Endothelial cell (in vitro differentiated cells): ENCODE data around the gene SLTM. TPM values are rescaled to one million over a fixed set of nuclear protein-coding genes. Genes with fewer than 3 reads are reported as not detected.

Experiments
- DNase-seq: peaks from one replicate; pipeline ENCODE4 v3.0.0; 2021; ENCODE audit warnings: low spot score
- H3K27ac Mint-ChIP-seq: one replicate; pipeline ENCODE4 v1.8.0; 2021; ENCODE audit warnings: mixed read lengths, inconsistent platforms; ENCODE audit not compliant: unreplicated experiment
- H3K27me3 Mint-ChIP-seq: one replicate; pipeline ENCODE4 v1.8.0; 2021; ENCODE audit warnings: mild to moderate bottlenecking, moderate library complexity, mixed read lengths, inconsistent platforms; ENCODE audit not compliant: unreplicated experiment
- H3K36me3 Mint-ChIP-seq: one replicate; pipeline ENCODE4 v1.8.0; 2021; ENCODE audit warnings: mild to moderate bottlenecking, low read depth, mixed read lengths, inconsistent platforms; ENCODE audit not compliant: unreplicated experiment
- H3K4me1 Mint-ChIP-seq: one replicate; pipeline ENCODE4 v1.8.0; 2021; ENCODE audit warnings: mild to moderate bottlenecking, mixed read lengths, inconsistent platforms; ENCODE audit not compliant: unreplicated experiment
- H3K4me3 Mint-ChIP-seq: one replicate; pipeline ENCODE4 v1.8.0; 2021; ENCODE audit warnings: mild to moderate bottlenecking, mixed read lengths, inconsistent platforms; ENCODE audit not compliant: unreplicated experiment
- H3K9me3 Mint-ChIP-seq: one replicate; pipeline ENCODE4 v1.8.0; 2021; ENCODE audit warnings: mixed read lengths, inconsistent platforms; ENCODE audit not compliant: unreplicated experiment
- total RNA-seq: library from RNA; stranded (reverse); fragmentation: NEBNext Ultra II Directional; extraction: Animal tissue kit (Norgen Biotek cat#: 25700); gene quantifications from one replicate; pipeline ENCODE4 v1.2.1, GENCODE V29; 2021; ENCODE audit not compliant: unreplicated experiment
- TF ChIP-seq, protein P1 (sequence below): fragments of 200-600 bp; sonication (generic); IDR thresholded peaks from one replicate; pipeline ENCODE4 v1.5.0; 2021; ENCODE audit warnings: antibody characterized with exemption; ENCODE audit not compliant: unreplicated experiment

SLTM gene
- total RNA-seq, 1 donor from 2014 or later: 71.9 TPM

DNA sequence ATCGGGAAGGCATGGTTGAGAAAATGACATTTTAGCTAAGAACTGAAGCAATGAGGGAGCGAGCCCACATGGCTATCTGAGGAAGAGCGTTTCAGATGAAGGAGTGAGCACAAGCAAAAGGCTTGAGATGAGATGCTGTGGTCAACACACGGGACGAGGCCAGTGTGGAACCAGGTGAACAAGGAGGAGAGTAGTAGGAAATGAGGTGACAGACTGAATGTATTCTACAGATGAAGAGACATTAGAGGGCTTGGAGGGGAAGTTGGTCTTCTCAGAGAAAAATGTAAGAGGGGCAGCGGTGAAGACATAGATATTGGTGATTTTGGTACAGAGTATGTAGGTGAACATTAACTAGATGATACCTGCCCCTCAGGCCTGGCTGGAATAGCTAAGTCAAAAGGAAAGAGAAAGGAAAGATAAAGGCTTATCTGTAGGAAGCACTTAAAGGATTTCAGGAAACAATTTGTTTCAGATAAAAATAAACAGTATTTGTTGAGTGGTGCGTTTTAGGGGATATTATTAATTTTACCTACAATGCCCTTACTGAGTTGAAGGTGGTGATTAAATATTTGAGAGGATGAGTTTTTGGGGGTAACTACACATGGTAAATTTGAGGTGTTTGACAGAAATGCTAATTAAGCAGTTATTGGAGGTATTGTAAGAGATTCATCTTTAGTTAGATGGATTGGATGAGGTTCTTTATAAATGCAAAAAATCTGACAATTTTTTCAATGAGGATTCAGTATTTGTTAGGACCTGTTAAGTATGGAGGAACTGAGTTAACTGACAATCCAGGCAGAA is 57.0 kb downstream of the SLTM start:
- H3K4me1 Mint-ChIP-seq: peaks cover 10% of the 10 kb centered on the region
- TF ChIP-seq, protein P1, sequence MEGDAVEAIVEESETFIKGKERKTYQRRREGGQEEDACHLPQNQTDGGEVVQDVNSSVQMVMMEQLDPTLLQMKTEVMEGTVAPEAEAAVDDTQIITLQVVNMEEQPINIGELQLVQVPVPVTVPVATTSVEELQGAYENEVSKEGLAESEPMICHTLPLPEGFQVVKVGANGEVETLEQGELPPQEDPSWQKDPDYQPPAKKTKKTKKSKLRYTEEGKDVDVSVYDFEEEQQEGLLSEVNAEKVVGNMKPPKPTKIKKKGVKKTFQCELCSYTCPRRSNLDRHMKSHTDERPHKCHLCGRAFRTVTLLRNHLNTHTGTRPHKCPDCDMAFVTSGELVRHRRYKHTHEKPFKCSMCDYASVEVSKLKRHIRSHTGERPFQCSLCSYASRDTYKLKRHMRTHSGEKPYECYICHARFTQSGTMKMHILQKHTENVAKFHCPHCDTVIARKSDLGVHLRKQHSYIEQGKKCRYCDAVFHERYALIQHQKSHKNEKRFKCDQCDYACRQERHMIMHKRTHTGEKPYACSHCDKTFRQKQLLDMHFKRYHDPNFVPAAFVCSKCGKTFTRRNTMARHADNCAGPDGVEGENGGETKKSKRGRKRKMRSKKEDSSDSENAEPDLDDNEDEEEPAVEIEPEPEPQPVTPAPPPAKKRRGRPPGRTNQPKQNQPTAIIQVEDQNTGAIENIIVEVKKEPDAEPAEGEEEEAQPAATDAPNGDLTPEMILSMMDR: no peak
- peaks cover 25% of the 10 kb centered on the region for H3K36me3 Mint-ChIP-seq
- no peak overlapping the region for H3K27ac Mint-ChIP-seq
- no peak for DNase-seq
- peak overlapping the region; percentile 69 for H3K4me3 Mint-ChIP-seq
- no peaks in the 10 kb centered on the region for H3K9me3 Mint-ChIP-seq
- H3K27me3 Mint-ChIP-seq: peaks cover 4% of the 10 kb centered on the region

DNA sequence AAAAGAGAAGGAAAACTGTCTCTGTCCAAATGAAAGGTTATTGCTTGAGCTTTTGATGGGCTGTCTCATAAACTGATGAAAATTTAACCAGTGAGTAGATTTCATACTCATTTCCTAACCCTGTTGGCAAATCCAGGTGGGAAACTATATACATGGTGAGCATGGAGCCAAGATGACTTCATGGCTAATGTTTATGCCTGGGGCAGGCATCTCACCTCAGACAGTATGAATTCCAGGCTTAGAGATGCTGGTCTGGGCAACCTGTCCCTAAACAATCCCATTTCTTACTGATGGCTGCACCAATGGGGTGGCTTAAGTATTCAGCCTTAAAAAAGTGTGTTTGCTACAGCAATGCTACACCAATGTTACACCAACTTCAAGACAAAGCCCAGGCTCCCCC is 58.1 kb downstream of the SLTM start:
- Mint-ChIP-seq H3K9me3 (no peaks in the 10 kb centered on the region), H3K27me3 (peaks cover 4% of the 10 kb centered on the region), H3K4me1 (peaks cover 10% of the 10 kb centered on the region), H3K4me3 (no peak overlapping the region), H3K27ac (no peak overlapping the region), H3K36me3 (peaks cover 25% of the 10 kb centered on the region)
- no peak for DNase-seq
- TF ChIP-seq, protein P1: no peak

DNA sequence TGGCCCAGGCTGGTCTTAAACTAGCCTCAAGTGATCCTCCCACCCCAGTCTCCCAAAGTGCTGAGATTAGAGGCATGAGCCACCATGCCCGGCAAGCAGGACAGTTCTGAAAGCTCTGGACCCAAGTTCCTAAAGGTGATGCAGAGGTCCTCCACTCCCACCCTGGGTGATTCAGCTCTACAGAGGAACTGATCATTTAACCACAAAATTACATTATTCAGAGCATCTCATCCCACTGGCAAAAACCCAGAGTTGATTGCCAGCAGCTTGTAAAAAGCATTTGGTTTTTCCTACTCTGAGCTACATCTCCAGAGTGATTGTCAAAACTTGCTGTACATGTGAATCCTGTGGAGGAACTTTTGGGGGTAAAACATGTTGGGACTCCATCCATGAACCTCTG is 60.2 kb downstream of the SLTM start:
- no peak for DNase-seq
- TF ChIP-seq, protein P1: no peak
- H3K9me3 Mint-ChIP-seq: no peaks in the 10 kb centered on the region
- peaks cover 10% of the 10 kb centered on the region for H3K36me3 Mint-ChIP-seq
- no peak overlapping the region for H3K27ac Mint-ChIP-seq
- peaks cover 10% of the 10 kb centered on the region for H3K4me1 Mint-ChIP-seq
- H3K4me3 Mint-ChIP-seq: no peak overlapping the region
- peaks cover 4% of the 10 kb centered on the region for H3K27me3 Mint-ChIP-seq

DNA sequence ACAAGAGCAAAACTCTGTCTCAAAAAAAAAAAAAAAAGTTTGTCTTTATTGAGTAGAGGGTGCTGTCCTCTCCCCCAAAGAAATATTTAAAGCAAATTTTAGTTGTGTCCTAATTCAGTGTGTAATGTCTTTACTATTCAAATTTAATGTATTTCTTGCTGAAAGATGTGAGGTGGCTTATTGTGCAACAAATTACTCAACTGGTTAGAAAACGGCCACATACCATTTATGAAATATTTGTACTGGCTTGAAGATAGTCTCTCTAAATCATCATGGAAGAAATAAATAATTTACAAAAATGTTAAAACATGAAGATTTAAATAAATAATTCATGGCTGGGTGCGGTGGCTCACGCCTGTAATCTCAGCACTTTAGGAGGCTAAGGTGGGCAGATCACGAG is 63.0 kb downstream of the SLTM start:
- H3K27ac Mint-ChIP-seq: no peak overlapping the region
- no peak overlapping the region for H3K4me3 Mint-ChIP-seq
- no peak for DNase-seq
- no peaks in the 10 kb centered on the region for H3K4me1 Mint-ChIP-seq
- H3K9me3 Mint-ChIP-seq: no peaks in the 10 kb centered on the region
- TF ChIP-seq, protein P1: no peak
- H3K27me3 Mint-ChIP-seq: peaks cover 2% of the 10 kb centered on the region
- H3K36me3 Mint-ChIP-seq: peaks cover 7% of the 10 kb centered on the region

DNA sequence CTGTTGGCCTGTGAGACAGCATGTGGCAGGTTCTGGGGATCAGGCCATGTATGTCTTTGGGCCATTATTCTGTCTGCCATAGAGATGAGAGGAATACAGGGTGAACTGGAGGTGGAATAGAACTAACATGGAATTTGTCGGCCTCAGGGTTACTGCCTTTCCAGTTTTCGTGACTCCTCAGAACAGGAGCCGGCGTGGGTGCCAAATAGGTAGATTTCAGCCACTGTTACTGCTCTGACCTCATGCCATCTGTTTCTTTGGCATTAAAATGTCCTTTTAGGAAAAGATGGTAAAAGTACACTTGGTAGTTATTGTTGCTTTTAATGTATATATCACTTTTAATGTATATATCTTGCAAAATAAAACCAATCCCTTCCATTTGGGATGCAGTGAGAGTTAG is 65.6 kb downstream of the SLTM start:
- H3K36me3 Mint-ChIP-seq: peaks cover 7% of the 10 kb centered on the region
- peak overlapping the region; percentile 5 for H3K27ac Mint-ChIP-seq
- H3K27me3 Mint-ChIP-seq: peaks cover 2% of the 10 kb centered on the region
- no peak overlapping the region for H3K4me3 Mint-ChIP-seq
- no peaks in the 10 kb centered on the region for H3K9me3 Mint-ChIP-seq
- TF ChIP-seq, protein P1: no peak
- DNase-seq: no peak
- peaks cover 6% of the 10 kb centered on the region for H3K4me1 Mint-ChIP-seq
